A673 (cell line): ENCODE measurements around the gene UBE2E2.

Experiments used
- CTCF ChIP-seq: fragments of 300-800, 200-600 bp; sonication (generic); conservative IDR thresholded peaks from 2 replicates; pipeline ENCODE4 v1.5.1; 2017; ENCODE audit warnings: low read depth, mild to moderate bottlenecking, antibody characterized with exemption, low read length, moderate library complexity, mixed read lengths
- EZH2 ChIP-seq: fragments of 200-600 bp; sonication (generic); IDR thresholded peaks from 2 replicates; pipeline ENCODE4 v1.6.1; 2017; ENCODE audit warnings: borderline replicate concordance, low read depth, mild to moderate bottlenecking, mixed read lengths, antibody characterized with exemption, low read length; ENCODE audit not compliant: poor library complexity, severe bottlenecking

GRCh38 chr3:23637339-23637738 lies 434.2 kb downstream of the UBE2E2 start:
- TF ChIP-seq CTCF (no peak), EZH2 (no peak)
